Astrocyte of the cerebellum (primary cell): ENCODE measurements around the gene HTD2.
A peak's percentile ranks its signal among the peaks of the same experiment; 100 is the strongest.

ENCODE experiments used
- DNase-seq: peaks from one replicate; pipeline ENCODE4 v3.0.0-alpha.2; 2011; ENCODE audit warnings: low read depth
- H3K4me3 ChIP-seq: 2 replicates; pipeline ENCODE4 v1.5.1; 2011; ENCODE audit warnings: mild to moderate bottlenecking, low read depth, low read length, moderate library complexity
- in situ Hi-C: cut with HindIII; loops from 2 replicates; pipeline ENCODE4 v1.10.0; 2017; ENCODE audit warnings: low sequenced_read_pairs
- TF ChIP-seq, protein P1 (sequence below): IDR thresholded peaks from 2 replicates; pipeline ENCODE4 v1.5.1; 2012; ENCODE audit warnings: low read length, low read depth, moderate library complexity, mild to moderate bottlenecking; ENCODE audit errors: missing control alignments

HTD2 gene

DNA sequence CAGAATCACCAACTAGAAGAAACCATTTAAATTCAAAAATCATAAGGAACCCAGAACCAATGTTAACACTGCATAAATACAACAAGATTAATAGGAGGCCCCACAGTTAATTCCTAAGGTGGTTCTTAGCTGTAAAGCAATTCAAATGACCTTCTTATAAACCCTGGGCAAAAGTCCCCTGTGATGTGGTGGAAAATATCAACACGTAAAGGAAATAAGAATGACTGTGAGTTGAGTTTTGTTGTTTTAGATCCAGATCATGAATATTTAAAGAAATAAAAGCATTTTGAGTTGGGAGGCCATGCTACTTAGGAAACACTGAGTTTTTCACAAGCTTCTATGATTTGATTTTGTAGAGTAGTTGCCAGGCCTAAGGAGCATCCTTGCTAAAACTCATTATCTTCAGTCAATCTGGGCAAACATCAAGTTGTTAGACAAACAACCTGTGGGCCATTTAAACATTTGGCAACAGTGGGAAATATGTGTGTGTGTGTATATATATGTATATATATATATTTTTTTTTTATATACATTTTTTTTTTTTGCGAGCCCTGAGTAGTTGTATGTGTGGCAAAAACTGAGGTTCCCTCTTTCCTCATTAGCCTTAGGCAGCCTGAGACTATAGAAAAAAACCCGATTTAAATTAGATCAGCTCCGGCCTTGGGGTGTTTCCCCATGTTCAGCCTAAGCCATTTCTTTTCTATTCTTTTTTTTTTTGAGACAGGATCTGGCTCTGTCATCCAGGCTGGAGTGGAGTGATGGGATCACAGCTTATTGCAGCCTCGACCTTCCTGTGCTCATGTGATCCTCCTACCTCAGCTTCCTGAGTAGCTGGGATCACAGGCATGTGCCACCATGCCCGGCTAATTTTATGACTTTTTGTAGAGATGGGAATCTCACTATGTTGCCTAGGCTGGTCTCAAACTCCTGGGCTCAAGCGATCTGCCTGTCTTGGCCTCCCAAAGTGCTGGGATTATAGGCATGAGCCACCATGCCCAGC lies 18.4 kb downstream of the HTD2 start:
- H3K4me3 ChIP-seq, result no peak overlapping the region
- DNase-seq, result peak; percentile 42
- in situ Hi-C loops, result loop anchor here (5.0 kb wide), 1 partner anchor 88 kb away; no protein-coding TSS in a partner anchor
- TF ChIP-seq, protein P1, sequence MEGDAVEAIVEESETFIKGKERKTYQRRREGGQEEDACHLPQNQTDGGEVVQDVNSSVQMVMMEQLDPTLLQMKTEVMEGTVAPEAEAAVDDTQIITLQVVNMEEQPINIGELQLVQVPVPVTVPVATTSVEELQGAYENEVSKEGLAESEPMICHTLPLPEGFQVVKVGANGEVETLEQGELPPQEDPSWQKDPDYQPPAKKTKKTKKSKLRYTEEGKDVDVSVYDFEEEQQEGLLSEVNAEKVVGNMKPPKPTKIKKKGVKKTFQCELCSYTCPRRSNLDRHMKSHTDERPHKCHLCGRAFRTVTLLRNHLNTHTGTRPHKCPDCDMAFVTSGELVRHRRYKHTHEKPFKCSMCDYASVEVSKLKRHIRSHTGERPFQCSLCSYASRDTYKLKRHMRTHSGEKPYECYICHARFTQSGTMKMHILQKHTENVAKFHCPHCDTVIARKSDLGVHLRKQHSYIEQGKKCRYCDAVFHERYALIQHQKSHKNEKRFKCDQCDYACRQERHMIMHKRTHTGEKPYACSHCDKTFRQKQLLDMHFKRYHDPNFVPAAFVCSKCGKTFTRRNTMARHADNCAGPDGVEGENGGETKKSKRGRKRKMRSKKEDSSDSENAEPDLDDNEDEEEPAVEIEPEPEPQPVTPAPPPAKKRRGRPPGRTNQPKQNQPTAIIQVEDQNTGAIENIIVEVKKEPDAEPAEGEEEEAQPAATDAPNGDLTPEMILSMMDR, result no peak

DNA sequence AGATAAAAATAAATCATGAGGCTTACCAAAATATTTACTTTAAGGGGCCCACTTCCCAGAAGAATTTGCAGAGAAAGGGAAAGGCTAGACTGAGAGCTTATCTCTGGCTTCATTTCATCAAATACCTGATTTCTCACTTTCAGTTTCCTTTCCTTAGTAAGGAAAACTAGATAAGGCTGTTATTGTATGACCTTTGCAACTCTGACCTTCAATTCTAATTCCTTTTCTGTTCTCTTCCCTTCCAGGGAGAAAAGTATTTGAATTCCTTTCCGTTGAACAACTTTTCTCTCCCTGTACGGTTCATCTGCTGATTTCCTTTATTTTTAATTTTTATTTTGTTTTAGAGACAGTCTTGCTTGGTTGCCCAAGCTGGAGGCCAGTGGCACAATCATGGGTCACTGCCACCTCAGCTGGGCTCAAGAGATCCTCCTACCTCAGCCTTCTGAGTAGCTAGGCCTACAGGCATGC lies 19.2 kb downstream of the HTD2 start:
- DNase-seq, result no peak
- in situ Hi-C loops, result no loop called here
- H3K4me3 ChIP-seq, result no peak overlapping the region
- TF ChIP-seq, protein P1, result no peak

DNA sequence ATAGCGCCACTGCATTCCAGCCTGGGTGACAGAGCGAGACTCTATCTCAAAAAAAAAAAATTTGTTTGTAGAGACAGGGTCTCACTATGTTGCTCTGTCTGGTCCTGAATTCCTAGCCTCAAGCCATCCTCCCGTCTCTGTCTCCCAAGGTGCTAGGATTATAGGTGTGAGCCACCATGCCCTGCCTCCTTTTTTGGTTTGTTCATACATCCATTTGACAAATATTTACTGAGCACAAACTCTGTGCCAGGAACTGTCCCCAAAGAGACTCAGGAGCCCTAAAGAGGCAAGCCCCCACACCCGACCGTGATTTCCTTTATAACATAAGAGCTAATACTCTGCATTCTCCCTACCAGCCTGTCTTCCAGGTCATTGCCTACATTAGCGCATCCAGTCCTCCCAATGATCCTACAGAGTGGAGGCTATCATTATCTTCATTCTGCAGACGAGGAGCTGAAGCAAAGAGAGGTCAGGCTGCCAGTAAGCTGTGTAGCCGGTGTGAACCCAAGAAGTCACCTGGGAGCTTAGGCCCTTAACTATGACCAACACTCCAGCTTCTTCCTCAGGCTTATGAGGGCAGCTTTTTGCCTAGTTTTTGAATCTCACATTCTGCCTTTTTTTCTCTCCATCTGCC lies 20.1 kb downstream of the HTD2 start:
- in situ Hi-C loops, result no loop called here
- no peak for DNase-seq
- TF ChIP-seq, protein P1, result no peak
- no peak overlapping the region for H3K4me3 ChIP-seq

DNA sequence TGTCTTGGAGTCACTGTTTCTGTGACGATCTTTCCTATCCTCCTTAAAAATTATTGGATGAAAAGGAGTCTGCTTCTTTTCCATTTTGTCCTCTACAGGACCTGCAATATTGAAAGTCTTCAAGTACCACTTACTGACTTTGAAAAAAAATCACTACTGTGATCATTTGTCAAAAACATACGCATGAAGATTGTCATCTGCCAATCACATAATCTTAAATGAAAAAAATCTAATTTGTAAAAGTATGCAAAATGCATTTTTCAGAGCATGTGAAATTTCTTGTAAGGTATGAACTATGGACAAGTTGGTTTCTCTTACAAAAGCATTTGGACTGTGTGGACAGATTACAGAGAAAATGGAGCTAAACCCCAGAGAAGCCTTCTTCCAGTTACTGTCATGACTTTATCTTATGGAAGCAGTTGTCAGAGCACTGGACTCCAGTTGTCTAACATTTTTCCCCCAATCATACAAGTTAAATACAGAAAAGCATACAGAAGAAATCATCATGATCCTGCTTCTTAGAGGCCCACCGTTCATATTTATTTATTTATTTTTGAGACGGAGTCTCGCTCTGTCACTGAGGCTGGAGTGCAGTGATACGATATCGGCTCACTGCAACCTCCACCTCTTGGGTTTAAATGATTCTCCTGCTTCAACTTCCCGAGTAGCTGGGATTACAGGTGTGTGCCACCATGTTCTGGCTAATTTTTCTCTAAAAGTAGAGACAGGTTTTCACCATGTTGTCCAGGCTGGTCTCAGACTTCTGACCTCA lies 23.0 kb downstream of the HTD2 start:
- DNase-seq, result no peak
- TF ChIP-seq, protein P1, result no peak
- H3K4me3 ChIP-seq, result no peak overlapping the region
- in situ Hi-C loops, result no loop called here

DNA sequence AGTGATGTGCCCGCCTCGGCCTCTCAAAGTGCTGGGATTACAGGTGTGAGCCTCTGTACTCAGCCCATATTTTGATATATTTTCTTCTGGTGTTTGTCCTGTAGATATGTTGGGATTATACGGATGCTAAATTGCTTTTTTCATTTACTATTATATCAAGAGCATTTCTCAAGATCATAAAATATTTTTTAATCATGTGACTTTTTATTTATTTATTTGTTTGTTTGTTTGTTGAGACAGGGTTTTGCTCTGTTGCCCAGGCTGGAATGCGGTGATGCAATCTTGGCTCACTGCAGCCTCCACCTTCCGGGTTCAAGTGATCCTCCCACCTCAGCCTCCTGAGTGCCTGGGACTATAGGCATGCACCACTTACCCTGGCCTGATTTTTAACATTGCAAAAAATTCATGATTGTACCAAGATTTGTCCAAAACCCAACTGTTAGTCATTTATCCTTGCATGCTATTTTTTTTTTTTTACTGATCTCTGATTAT lies 23.6 kb downstream of the HTD2 start:
- in situ Hi-C loops, result no loop called here
- TF ChIP-seq, protein P1, result no peak
- no peak overlapping the region for H3K4me3 ChIP-seq
- DNase-seq, result no peak
